CD8-positive, alpha-beta memory T cell (primary cell): Measurements from ENCODE around the gene CLEC2L. TPM values are rescaled to one million over a fixed set of nuclear protein-coding genes. Genes with fewer than 3 reads are reported as not detected.

Source experiments
- polyA plus RNA-seq: library from polyadenylated mRNA; unstranded; fragments of 300-500 nt; fragmentation: Illumina TruSeq; gene quantifications from one replicate; pipeline ENCODE4 v1.2.3, GENCODE V29; 2021
- total RNA-seq, 2 experiments: library from RNA; stranded (reverse); gene quantifications; one replicate each; pipeline ENCODE4 v1.2.3, GENCODE V29; 2021

Gene CLEC2L
- total and polyA plus RNA-seq, 3 experiments from 2014 or later: not detected

Other genes starting within 250 kb of the CLEC2L start
- gene FMC1, start 182.3 kb upstream of the CLEC2L start, total RNA-seq: 10 to 100 TPM; 10.7 to 12.2 TPM
- 46.4 TPM for gene FMC1, start 182.3 kb upstream of the CLEC2L start, polyA plus RNA-seq
- 100 to 1,000 TPM; 150 to 164 TPM for gene LUC7L2, start 163.8 kb upstream of the CLEC2L start, total RNA-seq
- gene LUC7L2, start 163.8 kb upstream of the CLEC2L start, polyA plus RNA-seq: 72.0 TPM
- gene KLRG2, start 40.0 kb upstream of the CLEC2L start, total RNA-seq: under 1 TPM; 0.24 to 0.38 TPM
- gene KLRG2, start 40.0 kb upstream of the CLEC2L start, polyA plus RNA-seq: not detected